Amygdala (tissue), 56 donors: ENCODE data around the gene LY6G5C.
A peak's percentile ranks its signal among the peaks of the same experiment; 100 is the strongest.

ENCODE experiments used
- DNase-seq, 56 donors: peaks; one replicate each; lab custom pipeline; 2025; lab: John Stamatoyannopoulos, UW

The LY6G5C gene

GRCh38 chr6:31692886-31693285 is 12.0 kb upstream of the LY6G5C start:
- DNase-seq, result no peak

- no peak for DNase-seq
Measured at GRCh38 chr6:31692353-31692752, 11.5 kb upstream of the LY6G5C start.

- DNase-seq, result no peak
Measured at GRCh38 chr6:31691564-31692108, 10.8 kb upstream of the LY6G5C start.

- DNase-seq, result no peak
Measured at GRCh38 chr6:31691078-31691463, 10.2 kb upstream of the LY6G5C start.

GRCh38 chr6:31690231-31691077 is 9.6 kb upstream of the LY6G5C start:
- no peak for DNase-seq

- DNase-seq, result no peak
Measured at GRCh38 chr6:31689249-31690110, 8.6 kb upstream of the LY6G5C start.

- DNase-seq, result no peak
Measured at GRCh38 chr6:31687860-31688693, 7.2 kb upstream of the LY6G5C start.

- no peak for DNase-seq
Measured at GRCh38 chr6:31687321-31687720, 6.5 kb upstream of the LY6G5C start.

- DNase-seq, result no peak
Measured at GRCh38 chr6:31686483-31686882, 5.6 kb upstream of the LY6G5C start.

GRCh38 chr6:31683591-31683990 is 2.7 kb upstream of the LY6G5C start:
- no peak for DNase-seq

GRCh38 chr6:31681135-31681671 is 336 bp upstream of the LY6G5C start:
- DNase-seq, result peak in 20 of 56 donors; percentile 6 to 46 (median 19)

- DNase-seq, result no peak
Measured at GRCh38 chr6:31677955-31678354, 2.9 kb downstream of the LY6G5C start.

- no peak for DNase-seq
Measured at GRCh38 chr6:31676904-31677303, 4.0 kb downstream of the LY6G5C start.

GRCh38 chr6:31676322-31676903 is 4.5 kb downstream of the LY6G5C start:
- DNase-seq, result no peak

GRCh38 chr6:31669676-31670075 is 11.2 kb downstream of the LY6G5C start, which contains the start of gene LY6G5B:
TSS of gene LY6G5B (plus strand) at chr6:31669976. CDS start at chr6:31670951, 975 bp downstream.
- no peak for DNase-seq

- no peak for DNase-seq
Measured at GRCh38 chr6:31666337-31666965, 14.4 kb downstream of the LY6G5C start.

GRCh38 chr6:31665501-31666336 is 15.1 kb downstream of the LY6G5C start, which contains the start of gene CSNK2B:
TSS of gene CSNK2B (plus strand) at chr6:31666080. CDS start at chr6:31666832, 752 bp downstream.
- DNase-seq, result peak; percentile 72 to 99 (median 98)
